Measurements from ENCODE around the gene SH3RF1.

- TF ChIP-seq EZH2phosphoT487 (IDR thresholded peaks at IDR 0.05; ENCODE audit: unreplicated experiment): no peak
- no peak for TF ChIP-seq CTCF (conservative IDR thresholded peaks at IDR 0.05; ENCODE audit: low read depth in 2 of 2)
- TF ChIP-seq EZH2 (IDR thresholded peaks at IDR 0.05; ENCODE audit: low read depth, unreplicated experiment): no peak
- TF ChIP-seq REST (IDR thresholded peaks at IDR 0.05; ENCODE audit: unreplicated experiment): no peak
Measured at GRCh38 chr4:169089004-169089403, 181.8 kb downstream of the SH3RF1 start.

Measured in GM23338 (cell line).